RPMI8226 (cell line): Measurements from ENCODE around the gene P2RY14.

Source experiments
- DNase-seq: peaks from one replicate; pipeline ENCODE4 v3.0.0-alpha.2; 2015

The P2RY14 gene

GRCh38 chr3:151174351-151174750 is 104.0 kb downstream of the P2RY14 start:
- DNase-seq = no peak

- DNase-seq = peak; percentile 50
Measured at GRCh38 chr3:151171145-151171757, 107.1 kb downstream of the P2RY14 start.

DNA sequence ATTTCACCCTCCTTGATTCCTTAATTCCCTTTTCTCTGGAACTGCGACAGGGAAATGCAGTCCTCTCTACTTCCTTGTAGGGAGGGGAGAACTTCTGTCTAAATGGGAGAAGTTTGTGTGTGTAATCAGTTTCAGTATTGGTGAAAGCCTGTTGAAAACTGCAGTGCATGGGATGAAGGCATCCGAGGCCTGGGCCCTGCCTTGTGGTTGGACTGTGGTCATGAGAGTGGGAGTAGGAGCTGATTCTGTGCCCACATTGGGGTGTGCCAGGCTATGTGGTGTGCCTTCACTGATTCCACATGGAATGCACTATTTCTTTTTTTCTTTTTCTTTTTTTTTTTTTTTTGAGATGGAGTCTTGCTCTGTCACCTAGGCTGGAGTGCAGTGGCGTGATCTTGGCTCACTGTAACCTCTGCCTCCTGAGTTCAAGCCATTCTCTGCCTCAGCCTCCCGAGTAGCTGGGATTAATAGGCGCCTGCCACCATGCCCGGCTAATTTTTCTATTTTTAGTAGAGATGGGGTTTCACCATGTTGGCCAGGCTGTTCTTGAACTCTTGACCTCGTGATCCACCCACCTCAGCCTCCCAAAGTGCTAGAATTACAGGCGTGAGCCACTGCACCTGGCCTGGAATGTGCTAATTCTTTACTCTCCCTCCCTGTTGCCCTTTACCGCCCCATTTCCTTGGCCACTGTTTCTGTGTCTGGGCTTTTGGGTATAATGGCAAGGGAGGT is 108.2 kb downstream of the P2RY14 start:
- peak; percentile 63 for DNase-seq

- no peak for DNase-seq
Measured at GRCh38 chr3:151169262-151169947, 108.9 kb downstream of the P2RY14 start.

- DNase-seq = peak; percentile 85
Measured at GRCh38 chr3:151168269-151169094, 109.9 kb downstream of the P2RY14 start.

GRCh38 chr3:151166161-151166560 is 112.2 kb downstream of the P2RY14 start:
- no peak for DNase-seq

DNA sequence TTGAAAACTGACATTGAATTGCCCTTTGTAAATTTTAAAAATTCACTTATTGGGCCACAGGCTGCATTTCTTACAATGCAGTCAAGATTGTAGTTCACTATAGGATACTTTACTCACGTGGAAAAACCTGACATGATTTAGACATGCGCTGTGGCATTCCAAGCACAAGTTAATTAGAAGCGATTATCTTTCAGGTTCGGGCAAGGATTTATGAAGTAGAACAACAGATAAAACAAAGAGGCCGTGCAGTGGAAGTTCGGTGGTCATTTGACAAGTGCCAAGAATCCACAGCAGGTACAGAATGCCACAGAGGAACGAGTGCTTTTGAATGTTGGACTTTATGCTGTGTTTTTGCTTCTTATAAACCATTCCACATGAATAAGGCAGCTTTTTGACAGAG is 113.1 kb downstream of the P2RY14 start:
- no peak for DNase-seq
